ENCODE data around the gene DHX30.
"Not testable (repeated sequence)": the region's sequence is repeated elsewhere in the genome, so short reads cannot be mapped to it uniquely, and the experiment has no call there.

Gene DHX30, protein sequence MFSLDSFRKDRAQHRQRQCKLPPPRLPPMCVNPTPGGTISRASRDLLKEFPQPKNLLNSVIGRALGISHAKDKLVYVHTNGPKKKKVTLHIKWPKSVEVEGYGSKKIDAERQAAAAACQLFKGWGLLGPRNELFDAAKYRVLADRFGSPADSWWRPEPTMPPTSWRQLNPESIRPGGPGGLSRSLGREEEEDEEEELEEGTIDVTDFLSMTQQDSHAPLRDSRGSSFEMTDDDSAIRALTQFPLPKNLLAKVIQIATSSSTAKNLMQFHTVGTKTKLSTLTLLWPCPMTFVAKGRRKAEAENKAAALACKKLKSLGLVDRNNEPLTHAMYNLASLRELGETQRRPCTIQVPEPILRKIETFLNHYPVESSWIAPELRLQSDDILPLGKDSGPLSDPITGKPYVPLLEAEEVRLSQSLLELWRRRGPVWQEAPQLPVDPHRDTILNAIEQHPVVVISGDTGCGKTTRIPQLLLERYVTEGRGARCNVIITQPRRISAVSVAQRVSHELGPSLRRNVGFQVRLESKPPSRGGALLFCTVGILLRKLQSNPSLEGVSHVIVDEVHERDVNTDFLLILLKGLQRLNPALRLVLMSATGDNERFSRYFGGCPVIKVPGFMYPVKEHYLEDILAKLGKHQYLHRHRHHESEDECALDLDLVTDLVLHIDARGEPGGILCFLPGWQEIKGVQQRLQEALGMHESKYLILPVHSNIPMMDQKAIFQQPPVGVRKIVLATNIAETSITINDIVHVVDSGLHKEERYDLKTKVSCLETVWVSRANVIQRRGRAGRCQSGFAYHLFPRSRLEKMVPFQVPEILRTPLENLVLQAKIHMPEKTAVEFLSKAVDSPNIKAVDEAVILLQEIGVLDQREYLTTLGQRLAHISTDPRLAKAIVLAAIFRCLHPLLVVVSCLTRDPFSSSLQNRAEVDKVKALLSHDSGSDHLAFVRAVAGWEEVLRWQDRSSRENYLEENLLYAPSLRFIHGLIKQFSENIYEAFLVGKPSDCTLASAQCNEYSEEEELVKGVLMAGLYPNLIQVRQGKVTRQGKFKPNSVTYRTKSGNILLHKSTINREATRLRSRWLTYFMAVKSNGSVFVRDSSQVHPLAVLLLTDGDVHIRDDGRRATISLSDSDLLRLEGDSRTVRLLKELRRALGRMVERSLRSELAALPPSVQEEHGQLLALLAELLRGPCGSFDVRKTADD

DNA sequence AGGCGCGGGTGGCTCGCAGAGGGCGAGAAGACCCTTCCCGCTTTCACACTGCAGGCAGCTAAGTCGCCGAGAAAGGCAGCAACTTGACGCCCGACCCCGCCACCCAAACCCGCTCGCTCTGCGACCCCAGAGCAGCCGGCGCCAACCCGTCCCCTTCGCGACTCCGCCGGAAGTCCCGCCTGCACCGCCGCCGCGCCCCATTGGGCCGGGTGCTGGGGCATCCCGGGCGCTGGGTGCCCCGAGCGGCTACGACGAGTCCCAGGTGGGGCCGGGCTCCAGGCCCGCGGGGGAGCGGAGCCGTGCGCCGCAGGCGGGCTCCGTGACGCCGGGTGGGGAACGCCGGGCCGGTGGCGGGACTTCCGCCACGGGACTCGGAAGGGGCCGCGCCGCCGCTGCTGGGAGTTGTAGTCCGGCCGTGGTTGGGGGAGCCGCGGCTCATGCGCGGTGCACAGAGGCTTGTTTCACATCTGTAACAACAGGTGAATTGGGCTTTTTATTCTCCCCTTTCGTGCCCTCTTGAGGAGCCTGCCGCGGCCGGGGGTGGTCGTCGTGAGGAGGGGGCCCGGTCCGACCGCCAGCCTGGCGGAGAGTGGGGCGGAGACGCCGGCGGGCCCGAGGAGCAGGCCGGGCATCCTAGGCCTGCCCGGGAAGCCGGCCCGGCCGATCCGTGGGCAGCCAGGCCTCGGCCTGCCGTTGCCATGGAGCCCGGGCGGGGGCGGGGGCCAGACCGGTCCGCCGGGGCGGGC is at the start of gene DHX30:
DHX30 (plus strand) TSS at position 405 of the 746 bp plus-strand sequence. CDS start 7,546 bp downstream, outside the sequence.
- DNase-seq (ENCODE audit: extremely low read depth in 1 of 2, low read depth in 1 of 2), result peak; percentile 38 to 76

- no peak for DNase-seq (ENCODE audit: extremely low read depth in 1 of 2, low read depth in 1 of 2)
Measured at GRCh38 chr3:47758261-47759025, 44.5 kb upstream of the DHX30 start.

DNA sequence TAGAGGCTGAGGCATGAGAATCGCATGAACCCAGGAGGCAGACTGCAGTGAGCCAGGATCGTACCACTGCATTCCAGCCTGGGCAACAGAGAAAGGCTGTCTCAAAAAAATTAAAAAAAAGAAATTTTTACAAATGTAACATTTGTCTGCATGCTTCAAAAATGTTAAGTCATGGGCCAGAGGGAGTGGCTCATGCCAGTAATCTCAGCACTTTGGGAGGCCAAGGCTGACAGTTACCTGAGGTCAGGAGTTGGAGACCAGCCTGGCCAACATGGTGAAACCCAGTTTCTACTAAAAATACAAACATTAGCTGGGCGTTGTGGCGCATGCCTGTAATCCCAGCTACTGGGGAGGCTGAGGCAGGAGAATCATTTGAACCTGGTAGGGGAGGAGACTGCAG is 42.7 kb upstream of the DHX30 start:
- not testable (repeated sequence) for DNase-seq (ENCODE audit: extremely low read depth in 1 of 2, low read depth in 1 of 2)

DNA sequence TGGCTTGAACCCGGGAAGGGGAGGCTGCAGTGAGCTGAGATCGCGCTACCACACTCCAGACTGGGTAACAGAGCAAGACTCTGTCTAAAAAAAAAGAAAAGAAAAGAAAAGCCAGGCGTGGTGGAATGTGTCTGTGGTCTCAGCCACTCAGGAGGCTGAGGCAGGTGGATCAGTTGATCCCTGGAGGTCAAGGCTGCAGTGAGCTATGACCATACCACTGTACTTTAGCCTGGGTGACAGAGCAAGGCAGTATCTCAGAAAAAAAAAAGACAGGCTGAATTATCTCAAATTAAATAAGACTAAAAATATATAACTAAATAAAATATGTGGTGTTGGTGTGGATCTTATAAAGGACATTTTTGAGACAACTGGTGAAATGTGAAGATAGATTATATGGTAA is 41.9 kb upstream of the DHX30 start:
- DNase-seq (ENCODE audit: extremely low read depth in 1 of 2, low read depth in 1 of 2), result no peak

DNA sequence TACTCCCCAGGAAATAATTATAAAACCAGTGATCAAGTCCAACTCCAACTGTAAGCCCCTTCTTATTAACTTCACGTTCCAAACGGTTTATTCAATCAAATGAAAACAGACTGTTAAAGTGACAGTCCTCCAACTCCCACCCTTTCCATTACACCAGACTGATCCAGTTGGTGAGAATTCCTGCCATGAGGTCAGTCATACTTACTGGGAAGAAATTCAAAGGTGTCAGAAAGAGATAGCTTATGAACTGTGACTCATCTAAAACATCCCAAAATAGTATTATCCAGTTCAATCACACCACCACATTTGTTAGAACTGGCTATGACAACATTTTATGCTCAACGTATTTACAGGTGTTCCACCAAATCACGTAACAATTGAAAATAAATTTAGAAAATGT is 40.7 kb upstream of the DHX30 start:
- no peak for DNase-seq (ENCODE audit: extremely low read depth in 1 of 2, low read depth in 1 of 2)

DNA sequence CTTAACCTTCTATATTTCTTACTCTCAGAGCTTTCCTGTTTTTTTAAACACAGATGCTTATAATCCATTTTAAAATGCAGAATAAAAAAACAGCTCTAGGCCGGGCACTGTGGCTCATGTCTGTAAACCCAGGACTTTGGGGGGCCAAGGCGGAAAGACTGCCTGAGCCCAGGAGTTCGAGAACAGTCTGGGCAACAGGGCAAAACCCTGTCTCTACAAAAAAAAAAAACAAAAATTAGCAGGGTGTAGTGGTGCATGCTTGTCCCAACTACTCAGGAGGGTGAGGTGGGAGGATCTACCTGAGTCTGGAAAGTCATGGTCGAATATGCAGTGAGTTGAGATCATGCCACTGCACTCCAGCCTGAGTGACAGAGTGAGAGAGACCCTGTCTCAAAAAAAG is 36.8 kb upstream of the DHX30 start:
- no peak for DNase-seq (ENCODE audit: extremely low read depth in 1 of 2, low read depth in 1 of 2)

DNA sequence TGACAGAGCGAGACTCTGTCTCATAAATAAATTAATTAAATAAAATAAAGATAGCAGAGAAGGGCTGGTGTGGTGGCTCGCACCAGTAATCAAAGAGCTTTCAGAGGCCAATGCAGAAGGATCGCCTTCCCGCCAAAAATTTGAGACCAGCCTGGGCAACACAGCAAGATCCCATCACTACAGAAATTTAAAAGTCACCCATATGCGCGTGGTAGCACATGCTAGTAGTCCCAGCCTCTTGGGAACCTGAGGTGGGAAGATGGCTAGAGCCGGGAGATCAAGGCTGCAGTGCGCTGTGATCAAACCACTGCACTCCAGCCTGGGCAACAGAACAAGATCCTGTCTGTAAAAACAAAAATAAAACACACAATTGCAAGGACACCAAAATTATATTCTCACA is 30.9 kb upstream of the DHX30 start:
- DNase-seq (ENCODE audit: extremely low read depth in 1 of 2, low read depth in 1 of 2), result no peak

GRCh38 chr3:47772788-47773187 is 30.1 kb upstream of the DHX30 start:
- DNase-seq (ENCODE audit: extremely low read depth in 1 of 2, low read depth in 1 of 2), result no peak

DNA sequence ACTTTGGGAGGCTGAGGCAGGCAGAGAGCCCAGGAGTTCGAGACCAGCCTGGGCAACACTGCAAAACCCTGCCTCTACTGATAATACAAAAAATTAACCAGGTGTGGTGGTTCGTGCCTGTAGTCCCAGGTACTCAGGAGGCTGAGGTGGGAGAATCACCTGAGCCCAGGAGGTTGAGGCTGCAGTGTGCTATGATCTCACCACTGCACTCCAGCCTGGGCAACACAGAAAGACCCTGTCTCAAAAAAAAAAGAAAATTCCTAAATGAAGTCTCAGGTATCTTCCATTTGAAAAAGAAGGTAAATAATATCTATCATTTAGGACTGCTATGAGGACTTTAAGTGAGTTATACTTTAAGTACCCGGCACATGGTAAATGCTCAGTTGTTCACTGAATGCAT is 24.2 kb upstream of the DHX30 start:
- no peak for DNase-seq (ENCODE audit: extremely low read depth in 1 of 2, low read depth in 1 of 2)

DNA sequence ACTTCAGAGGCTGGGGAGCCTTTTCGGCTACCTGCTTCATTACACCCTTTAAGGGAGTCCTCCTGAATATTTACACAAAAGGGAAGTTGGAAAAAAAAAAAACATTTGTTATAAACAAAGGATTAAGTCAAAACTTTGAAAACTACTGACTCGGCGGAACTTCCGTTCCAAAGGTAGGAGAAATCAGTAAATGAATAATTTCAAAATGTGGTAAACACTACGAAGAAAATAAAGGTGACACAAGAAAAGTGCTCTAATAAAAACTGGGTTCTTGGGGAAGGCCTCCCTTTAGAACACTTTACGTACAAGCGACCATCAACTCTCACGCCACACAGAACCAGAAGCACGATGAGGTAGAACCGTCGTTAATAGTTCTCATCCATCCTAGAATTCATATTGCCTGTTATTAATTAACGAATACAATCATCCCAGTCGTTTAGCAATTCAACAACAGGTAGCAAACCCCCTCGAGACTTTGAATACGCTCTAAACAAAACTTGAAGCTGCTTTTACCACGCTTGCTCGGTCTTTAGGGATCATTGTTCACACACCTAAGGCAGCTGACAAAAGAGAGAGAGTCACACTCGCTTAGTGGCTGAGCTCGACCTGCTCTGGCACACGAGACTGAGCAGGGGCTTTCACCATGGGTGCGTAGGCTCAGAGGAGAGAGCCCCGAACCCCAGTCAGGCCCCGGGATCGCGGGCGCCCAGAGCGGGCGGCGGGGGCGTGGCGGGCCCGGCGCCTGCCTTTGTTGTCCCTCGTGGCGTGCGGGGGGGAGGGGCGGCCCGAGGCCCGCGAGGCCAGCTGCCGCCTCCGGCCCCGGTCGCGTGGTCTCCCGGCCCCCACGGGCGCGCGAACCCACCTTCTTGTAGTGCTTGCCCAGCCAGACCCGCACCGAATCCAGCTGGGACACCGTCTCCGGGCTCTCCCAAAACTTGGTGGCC is 21.9 kb upstream of the DHX30 start:
- peak in 1 of 2 donors; percentile 53 for DNase-seq (ENCODE audit: extremely low read depth in 1 of 2, low read depth in 1 of 2)

GRCh38 chr3:47781685-47782445 is 21.1 kb upstream of the DHX30 start, which contains the start of gene SMARCC1:
Gene SMARCC1 (minus strand): TSS chr3:47781893. CDS start chr3:47781797, 96 bp downstream.
- DNase-seq (ENCODE audit: extremely low read depth in 1 of 2, low read depth in 1 of 2), result peak; percentile 90 to 96

- DNase-seq (ENCODE audit: extremely low read depth in 1 of 2, low read depth in 1 of 2), result no peak
Measured at GRCh38 chr3:47782446-47783308, 20.3 kb upstream of the DHX30 start.

GRCh38 chr3:47783673-47784072 is 19.3 kb upstream of the DHX30 start:
- no peak for DNase-seq (ENCODE audit: extremely low read depth in 1 of 2, low read depth in 1 of 2)

DNA sequence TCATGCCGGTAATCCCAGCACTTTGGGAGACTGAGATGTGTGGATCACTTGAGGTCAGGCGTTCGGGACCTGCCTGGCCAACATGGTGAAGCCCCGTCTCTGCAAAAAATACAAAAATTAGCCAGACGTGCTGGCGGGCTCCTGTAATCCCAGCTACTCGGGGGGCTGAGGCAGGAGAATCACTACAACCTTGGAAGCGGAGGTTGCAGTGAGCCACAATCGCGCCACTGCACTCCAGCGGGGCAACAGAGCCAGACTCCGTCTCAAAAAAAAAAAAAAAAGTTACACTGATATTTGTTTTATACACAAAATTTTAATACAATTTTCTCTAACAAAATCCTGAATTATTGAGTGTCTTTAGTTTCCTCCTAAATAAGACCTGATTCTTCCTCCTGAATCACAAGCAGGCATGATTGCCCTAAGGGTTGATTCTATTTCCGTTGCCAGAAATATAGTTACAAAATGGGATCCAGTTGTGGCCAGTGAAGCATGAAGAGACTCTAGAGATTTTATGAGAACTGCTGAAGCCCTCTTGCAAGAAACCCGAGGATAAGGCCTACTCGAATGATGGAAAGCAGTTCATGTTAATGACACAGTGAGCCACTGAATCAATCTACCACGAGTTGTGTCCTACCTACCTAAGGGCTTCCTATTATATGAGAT is 11.6 kb upstream of the DHX30 start:
- DNase-seq (ENCODE audit: extremely low read depth in 1 of 2, low read depth in 1 of 2), result no peak

DNA sequence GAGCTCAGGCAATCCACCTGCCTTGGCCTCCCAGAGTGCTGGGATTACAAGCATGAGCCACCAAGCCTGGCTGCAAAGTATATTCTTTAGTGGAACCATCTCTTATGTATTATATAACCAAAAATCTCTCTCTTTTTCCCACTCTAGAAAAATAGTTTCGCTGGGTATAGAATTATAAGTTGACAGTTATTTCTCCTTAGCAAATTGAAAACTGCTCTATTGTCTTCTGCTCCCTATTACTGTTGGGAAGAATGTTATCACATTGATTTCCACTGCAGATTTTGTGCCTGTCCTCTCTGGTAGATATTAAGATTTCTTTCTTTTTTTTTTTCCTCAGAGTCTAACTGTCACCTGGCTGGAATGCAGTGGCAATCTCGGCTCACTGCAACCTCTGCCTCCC is 10.2 kb upstream of the DHX30 start:
- no peak for DNase-seq (ENCODE audit: extremely low read depth in 1 of 2, low read depth in 1 of 2)

DNA sequence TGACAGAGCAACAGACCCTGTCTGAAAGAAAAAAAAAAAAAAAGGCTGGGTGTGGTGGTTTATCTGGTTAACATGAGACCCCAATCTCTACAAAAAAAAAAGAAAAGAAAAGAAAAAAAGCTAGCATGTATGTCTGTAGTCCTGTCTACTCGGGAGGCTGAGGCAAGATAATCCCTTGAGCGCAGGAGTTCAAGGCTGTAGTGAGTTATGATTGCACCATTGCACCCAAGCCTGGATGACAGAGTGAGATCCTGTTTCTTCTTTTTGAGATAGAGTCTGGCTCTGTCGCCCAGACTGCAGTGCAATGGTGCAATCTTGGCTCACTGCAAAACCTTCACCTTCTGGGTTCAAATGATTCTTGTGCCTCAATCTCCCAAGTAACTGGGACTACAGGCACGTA is 8.4 kb upstream of the DHX30 start:
- no peak for DNase-seq (ENCODE audit: extremely low read depth in 1 of 2, low read depth in 1 of 2)

Data from activated CD8-positive, alpha-beta memory T cell treated with anti-CD3 and anti-CD28 coated beads for 1 hour (primary cell).